VCaP (cell line): ENCODE measurements around the gene BMPER.

Experiments
- H3K27ac ChIP-seq: fragments of 450-650 bp; 2 replicates; pipeline ENCODE4 v1.5.1; 2017
- CTCF ChIP-seq: fragments of 450-650 bp; conservative IDR thresholded peaks from 2 replicates; pipeline ENCODE4 v1.5.1; 2017; ENCODE audit warnings: mild to moderate bottlenecking, moderate library complexity

BMPER gene

GRCh38 chr7:34133356-34133982 lies 228.1 kb downstream of the BMPER start:
- no peak for TF ChIP-seq CTCF
- H3K27ac ChIP-seq, result no peak overlapping the region

- H3K27ac ChIP-seq, result no peak overlapping the region
- TF ChIP-seq CTCF, result peak; percentile 88
Observed at GRCh38 chr7:34133983-34134782, 228.8 kb downstream of the BMPER start.

- TF ChIP-seq CTCF, result no peak
- H3K27ac ChIP-seq, result no peak overlapping the region
Observed at GRCh38 chr7:34135924-34136323, 230.6 kb downstream of the BMPER start.

GRCh38 chr7:34136698-34137097 lies 231.4 kb downstream of the BMPER start:
- no peak for TF ChIP-seq CTCF
- H3K27ac ChIP-seq, result no peak overlapping the region

DNA sequence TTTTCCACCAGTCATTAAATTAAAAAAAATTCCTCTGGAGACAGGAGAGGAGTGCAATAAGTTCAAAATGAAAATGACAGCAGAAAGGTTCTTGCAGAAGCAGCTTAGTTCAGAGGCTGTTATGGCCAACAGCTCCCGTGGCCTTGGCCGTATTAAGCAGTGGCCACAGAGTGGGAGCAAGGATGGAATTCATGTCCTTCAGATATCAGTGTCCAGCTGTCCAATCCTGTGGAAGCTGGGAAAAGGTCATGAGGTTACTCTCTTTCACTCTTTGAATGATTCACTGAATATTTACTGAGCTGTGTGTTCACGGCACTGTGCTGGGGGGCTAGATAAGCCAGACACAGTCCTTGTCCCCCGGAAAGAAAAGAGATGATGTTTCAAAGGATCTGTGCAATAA lies 231.8 kb downstream of the BMPER start:
- H3K27ac ChIP-seq, result no peak overlapping the region
- no peak for TF ChIP-seq CTCF

DNA sequence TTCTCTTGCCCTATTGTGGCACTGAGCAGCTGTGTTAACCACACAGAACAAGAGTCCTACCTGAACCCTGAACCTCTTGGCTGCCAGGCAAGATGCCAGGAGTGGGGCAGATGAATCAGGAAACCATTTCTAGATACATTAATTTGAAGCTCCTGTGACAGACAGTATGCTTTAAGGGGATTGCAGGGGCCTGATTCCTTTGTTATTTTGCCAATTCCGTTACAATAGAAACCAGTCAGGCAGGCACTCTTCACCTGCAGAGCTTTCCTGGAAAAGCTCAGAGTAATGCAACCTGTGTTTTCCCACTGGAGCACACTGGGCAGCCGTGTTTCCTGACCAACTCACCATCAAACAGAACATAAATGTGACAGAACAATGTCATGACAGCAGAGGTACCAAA lies 233.1 kb downstream of the BMPER start:
- TF ChIP-seq CTCF, result no peak

DNA sequence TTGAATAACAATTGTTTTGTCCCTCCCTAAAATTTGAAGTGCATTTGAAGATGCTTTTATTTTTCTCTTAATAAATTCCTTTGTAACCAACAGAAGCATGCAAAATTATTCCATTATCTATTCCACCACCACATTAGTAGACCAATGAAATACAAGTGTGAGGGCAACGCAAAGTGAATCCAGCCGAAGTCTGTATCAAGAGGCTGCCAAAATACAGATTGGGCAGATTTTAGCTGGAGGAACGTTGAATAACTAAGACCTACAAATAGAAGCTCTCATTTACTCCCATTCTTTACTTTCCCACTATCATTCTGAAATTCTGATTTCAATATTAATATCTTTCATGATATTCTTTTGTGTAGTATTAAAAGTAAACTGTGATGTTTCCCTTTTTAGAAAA lies 233.7 kb downstream of the BMPER start:
- TF ChIP-seq CTCF, result no peak
- no peak overlapping the region for H3K27ac ChIP-seq

More for the DNA sequence above, 233.1 kb downstream of the BMPER start:
- H3K27ac ChIP-seq, result no peak overlapping the region
